GM19193 (cell line): ENCODE measurements around the gene ACBD3.

Source experiments
- POLR2A ChIP-seq: IDR thresholded peaks from 4 replicates; pipeline ENCODE4 v1.6.1; 2011; ENCODE audit not compliant: insufficient read depth, insufficient read length; ENCODE audit errors: extremely low read depth

The ACBD3 gene

DNA sequence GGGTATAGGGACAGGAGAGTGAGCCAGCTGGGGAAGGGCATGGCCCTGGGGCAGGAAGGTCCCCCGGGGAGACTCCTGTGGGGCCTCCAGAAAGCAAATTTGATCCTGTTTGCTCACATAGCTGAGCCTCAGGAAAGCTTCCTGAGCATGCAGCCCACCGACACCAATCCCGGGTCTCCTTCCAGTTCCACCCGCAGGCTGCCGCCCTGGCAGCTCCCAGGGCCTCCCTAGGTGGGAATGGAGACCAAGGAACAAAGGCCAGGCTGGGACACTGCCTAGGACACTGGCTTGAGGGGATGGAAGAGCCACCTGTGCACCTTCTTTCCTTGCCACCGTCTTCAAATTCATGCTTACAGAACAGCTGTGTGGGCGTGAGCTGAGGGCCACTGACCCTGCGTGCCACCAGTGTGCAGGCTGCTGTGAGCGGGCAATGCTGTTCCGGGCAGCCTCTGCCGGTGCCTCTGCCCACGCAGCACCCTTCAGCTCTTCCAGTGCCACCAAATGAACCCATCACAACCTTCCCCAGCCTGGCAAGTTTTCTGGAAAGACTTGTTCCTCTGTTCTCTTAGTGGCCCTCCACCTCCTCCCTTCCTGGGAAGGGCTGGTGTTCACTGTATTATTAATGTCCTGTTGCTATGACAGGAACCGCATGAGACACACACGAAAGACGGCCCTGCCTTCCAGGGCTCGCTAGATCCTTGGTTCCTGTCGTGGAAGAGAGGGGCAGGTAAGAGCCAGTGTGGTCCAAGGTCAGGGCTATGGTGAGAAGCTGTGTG is 53.6 kb downstream of the ACBD3 start:
- peak; percentile 42 for TF ChIP-seq POLR2A

DNA sequence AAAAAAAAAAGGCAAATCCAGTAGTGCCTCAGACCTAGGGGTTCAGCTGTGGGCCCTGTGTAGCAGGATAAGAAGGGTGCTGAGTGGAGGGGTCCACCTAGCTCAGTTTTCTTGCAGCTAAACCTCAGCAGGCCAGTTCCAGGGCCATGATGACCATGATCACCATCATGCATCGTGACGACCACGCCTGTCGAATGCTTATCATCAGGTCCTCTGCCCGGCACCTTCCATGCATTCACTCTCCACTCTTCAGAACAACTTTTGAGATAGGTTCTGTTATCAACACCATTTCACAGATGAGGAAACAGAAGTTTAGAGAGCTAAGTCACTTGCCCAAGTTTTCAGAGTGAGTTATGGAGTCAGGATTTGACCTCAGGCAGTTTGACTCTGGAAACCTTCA is 54.9 kb downstream of the ACBD3 start:
- TF ChIP-seq POLR2A, result no peak

DNA sequence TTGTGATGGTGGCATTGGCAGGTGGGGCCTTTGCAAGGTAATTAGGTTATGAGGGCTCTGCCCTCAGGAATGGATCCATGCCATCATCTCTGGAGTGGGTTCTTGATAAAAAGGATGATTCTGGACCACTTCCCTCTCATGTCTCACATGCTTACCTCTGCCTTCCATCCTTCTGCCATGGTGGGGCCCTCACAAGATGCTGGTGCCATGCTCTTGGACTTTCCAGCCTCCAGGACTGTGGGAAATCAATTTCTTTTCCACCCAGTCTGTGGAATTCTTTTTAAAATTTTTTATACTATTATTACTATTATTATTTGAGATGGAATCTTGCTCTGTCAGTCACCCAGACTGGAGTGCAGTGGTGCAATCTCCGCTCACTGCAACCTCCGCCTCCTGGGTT is 57.3 kb downstream of the ACBD3 start:
- TF ChIP-seq POLR2A, result no peak

DNA sequence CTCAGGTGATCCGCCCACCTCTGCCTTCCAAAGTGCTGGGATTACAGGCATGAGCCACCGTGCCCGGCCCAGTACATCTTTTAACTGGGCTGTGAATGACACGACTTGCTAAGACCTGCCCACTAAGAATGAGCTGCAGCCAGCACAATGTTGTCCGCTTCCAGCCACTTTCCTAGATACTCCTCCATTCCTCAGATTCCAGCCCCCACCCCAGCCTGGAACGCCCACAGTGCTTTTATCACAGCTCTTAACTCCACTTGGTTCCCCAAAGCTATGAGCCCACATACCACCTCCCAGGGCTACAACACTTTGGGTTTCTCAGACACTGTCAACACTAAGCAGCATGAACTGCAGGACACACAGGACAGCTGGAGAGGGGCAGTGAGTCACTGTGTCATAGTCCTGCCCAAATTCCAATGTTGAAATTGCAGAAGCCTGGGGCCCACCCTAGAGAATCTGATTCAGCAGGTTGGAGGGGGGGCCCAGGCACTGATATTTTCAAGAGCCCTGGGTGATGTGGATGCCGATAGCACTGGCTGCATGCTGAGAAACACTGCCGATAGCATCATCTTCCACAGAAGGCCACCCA is 58.0 kb downstream of the ACBD3 start:
- no peak for TF ChIP-seq POLR2A

DNA sequence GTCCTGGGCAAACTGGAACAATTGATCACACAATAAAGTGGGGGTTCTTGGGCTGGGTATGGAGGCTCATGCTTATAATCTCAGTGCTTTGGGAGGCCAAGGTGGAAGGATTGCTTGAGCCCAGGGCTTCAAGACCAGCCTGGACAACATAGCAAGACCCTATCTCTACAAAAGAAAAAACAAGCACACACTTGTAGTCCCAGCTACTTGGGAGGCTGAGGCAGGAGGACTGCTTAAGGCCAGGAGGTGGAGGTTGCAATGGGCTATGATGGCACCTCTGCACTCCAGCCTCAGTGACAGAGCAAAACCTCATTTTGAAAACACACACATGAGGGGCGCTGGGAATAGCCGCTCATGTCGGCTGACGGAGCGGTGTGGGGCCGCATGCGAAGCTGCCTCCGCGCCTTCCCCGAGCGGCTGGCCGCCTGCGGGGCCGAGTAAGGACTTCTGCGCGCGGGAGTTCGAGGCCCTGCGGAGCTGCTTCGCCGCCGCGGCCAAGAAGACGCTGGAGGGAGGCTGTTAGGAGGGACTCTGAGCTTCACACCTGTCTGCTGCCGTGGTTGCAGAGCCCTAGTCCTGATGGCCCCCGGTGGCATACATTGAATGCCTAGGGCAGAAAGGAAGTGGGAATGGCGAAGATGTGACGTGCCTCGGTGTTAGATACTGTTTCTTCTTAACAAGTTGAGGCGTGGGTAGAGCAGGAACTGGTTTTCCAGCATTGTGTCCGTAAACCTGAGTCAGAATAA is 59.5 kb downstream of the ACBD3 start:
- TF ChIP-seq POLR2A, result no peak

GRCh38 chr1:226125831-226126230 is 60.7 kb downstream of the ACBD3 start:
- no peak for TF ChIP-seq POLR2A

- TF ChIP-seq POLR2A, result no peak
Observed at GRCh38 chr1:226125097-226125630, 61.4 kb downstream of the ACBD3 start.

GRCh38 chr1:226123591-226124471 is 62.7 kb downstream of the ACBD3 start:
- TF ChIP-seq POLR2A, result no peak

GRCh38 chr1:226123212-226123560 is 63.4 kb downstream of the ACBD3 start:
- no peak for TF ChIP-seq POLR2A

DNA sequence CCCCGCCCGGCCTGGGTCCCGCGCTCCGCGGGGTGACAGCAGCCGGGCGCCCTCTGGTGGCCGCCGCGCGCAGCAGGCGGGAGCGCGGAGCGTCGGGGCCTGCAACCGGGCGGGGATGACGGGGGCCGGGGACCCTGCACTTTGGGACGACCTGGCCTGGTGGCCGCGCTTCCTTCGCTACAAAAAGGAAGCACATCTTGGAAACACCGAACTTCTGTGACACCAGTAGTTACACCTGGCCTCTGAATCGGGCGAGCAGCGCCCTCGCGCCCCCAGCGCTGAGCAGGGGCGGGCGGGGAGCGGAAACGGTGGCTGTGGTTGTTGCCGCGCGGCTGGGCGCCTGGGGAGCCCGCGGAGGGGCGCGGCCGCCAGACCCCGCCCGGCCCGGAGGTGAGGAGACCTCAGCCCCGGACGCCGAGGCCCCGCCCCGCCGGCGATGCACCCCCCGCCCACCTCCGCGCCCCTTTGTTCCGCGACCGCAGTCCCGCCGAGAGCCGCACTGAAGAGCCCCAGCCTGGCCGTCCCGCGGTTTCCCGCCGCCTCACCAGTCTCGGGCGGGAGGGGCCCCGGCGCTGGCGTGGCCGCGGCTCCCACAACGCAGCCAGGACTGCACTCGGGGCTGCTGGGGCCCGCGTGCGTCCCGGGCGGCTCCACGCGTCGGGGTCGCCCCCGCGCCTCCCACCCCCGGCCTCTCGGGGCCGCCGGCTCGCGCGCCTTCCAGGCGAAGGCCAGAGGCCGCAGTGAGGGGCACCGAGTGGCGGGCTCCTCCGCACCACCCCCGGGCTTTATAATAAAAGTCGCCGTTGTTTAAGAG is 64.7 kb downstream of the ACBD3 start:
- no peak for TF ChIP-seq POLR2A

DNA sequence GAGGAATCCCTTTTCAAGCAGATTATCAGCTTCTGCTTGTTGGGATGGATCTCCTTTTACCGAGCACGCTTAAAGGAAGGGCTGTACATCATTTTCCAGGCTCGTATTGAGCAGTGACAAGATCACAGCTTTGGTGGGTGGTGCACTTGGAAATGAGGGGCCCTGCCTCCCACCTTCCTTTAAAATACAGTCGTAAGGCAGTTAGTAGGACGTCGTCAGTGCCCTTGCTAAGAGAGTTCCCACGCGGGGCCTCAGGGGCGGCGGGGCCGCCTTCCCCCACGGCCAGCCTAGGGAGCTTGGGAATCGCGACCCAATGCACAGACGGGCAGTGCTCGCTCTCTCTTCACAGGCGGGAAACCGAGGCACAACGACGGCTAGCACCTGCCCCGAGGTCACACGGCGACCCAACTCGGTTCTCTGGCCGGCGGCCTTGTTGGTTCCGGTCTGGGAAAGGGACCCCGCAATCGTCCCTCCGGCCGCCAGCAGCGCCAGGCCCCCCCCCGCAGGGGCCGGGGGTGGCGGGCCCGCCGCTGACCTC is 65.4 kb downstream of the ACBD3 start:
- no peak for TF ChIP-seq POLR2A

- TF ChIP-seq POLR2A, result no peak
Observed at GRCh38 chr1:226120398-226120797, 66.1 kb downstream of the ACBD3 start.

DNA sequence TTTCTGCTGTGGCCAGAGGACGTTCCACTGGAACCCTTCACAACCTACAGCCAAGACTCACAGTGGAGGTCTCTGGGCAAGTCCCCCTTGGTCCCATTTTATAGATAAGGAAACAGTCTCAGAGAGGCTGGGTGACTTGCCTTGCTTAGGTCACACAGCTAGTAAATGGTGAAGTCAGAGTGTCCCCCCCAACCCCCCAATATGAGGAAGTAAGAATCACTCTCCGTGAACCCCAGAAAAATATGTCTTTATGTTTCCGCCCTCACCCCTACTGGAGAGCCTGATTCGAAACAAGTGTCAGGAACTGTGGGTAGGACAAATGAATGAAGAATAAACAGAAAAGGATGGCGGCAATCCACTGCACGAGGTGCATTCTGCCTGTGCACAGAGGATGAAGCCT is 67.4 kb downstream of the ACBD3 start:
- TF ChIP-seq POLR2A, result no peak

DNA sequence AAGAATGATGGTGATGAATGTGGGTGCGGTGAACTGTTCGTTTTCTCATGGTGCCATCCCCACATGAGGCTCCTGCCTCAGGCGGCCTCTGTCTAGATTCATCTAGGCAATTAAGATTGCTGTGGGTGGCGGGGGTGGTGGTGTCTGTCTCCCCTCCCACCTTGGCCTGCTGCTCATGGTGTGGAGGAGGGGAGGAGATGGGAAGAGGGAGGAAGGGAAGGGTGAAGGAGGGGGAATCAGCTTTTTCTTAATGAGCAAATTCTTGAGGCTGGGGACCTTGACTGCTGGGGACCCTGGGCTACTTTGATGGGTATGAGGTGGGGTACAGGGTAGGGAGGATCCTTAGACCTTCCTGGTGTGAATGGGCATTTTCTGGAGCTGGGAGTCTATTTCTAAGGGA is 68.2 kb downstream of the ACBD3 start:
- TF ChIP-seq POLR2A, result no peak
